HG03442 (cell line): ENCODE results near the gene TIMELESS.
"Not testable (repeated sequence)": the region's sequence is repeated elsewhere in the genome, so short reads cannot be mapped to it uniquely, and the experiment has no call there.

Experiments used
- ATAC-seq: cut with Tn5 transposase; IDR thresholded peaks from one replicate; pipeline ENCODE4 v1.9.1; 2021; ENCODE audit warnings: mild to moderate bottlenecking, moderate library complexity; ENCODE audit not compliant: unreplicated experiment

TIMELESS gene, protein sequence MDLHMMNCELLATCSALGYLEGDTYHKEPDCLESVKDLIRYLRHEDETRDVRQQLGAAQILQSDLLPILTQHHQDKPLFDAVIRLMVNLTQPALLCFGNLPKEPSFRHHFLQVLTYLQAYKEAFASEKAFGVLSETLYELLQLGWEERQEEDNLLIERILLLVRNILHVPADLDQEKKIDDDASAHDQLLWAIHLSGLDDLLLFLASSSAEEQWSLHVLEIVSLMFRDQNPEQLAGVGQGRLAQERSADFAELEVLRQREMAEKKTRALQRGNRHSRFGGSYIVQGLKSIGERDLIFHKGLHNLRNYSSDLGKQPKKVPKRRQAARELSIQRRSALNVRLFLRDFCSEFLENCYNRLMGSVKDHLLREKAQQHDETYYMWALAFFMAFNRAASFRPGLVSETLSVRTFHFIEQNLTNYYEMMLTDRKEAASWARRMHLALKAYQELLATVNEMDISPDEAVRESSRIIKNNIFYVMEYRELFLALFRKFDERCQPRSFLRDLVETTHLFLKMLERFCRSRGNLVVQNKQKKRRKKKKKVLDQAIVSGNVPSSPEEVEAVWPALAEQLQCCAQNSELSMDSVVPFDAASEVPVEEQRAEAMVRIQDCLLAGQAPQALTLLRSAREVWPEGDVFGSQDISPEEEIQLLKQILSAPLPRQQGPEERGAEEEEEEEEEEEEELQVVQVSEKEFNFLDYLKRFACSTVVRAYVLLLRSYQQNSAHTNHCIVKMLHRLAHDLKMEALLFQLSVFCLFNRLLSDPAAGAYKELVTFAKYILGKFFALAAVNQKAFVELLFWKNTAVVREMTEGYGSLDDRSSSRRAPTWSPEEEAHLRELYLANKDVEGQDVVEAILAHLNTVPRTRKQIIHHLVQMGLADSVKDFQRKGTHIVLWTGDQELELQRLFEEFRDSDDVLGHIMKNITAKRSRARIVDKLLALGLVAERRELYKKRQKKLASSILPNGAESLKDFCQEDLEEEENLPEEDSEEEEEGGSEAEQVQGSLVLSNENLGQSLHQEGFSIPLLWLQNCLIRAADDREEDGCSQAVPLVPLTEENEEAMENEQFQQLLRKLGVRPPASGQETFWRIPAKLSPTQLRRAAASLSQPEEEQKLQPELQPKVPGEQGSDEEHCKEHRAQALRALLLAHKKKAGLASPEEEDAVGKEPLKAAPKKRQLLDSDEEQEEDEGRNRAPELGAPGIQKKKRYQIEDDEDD

GRCh38 chr12:56448860-56449621 is at the start of gene TIMELESS:
TSS of gene TIMELESS (minus strand) at chr12:56449426. CDS start at chr12:56434170, 15,256 bp downstream.
- ATAC-seq, result peak; percentile 89

- ATAC-seq, result not testable (repeated sequence)
Observed at GRCh38 chr12:56498126-56498902, 49.1 kb upstream of the TIMELESS start.

DNA sequence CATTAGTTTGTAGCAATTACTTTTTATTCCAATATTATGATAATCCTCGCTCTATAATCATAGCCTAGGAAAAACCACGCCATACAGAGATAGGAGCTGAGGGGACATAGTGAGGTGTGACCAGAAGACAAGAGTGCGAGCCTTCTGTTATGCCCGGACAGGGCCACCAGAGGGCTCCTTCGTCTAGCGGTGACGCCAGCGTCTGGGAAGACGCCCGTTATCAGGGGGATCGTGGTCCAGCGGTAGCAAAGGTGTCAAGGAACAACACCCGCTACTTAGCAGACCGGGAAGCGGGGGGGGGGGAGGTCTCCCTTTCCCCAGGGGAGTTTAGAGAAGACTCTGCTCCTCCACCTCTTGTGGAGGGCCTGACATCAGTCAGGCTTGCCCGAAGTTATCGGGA is 47.5 kb upstream of the TIMELESS start:
- not testable (repeated sequence) for ATAC-seq

- ATAC-seq, result not testable (repeated sequence)
Observed at GRCh38 chr12:56494481-56494880, 45.3 kb upstream of the TIMELESS start.

DNA sequence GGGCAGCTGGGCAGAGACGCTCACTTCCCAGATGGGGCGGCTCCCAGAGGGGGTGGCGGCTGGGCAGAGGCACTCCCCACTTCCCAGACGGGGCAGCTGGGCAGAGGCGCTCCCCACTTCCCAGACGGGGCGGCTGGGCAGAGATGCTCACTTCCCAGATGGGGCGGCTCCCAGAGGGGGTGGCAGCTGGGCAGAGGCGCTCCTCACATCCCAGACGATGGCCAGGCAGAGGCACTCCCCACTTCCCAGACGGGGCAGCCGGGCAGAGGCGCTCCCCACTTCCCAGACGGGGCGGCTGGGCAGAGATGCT is 44.8 kb upstream of the TIMELESS start:
- ATAC-seq, result not testable (repeated sequence)

- not testable (repeated sequence) for ATAC-seq
Observed at GRCh38 chr12:56493409-56494105, 44.3 kb upstream of the TIMELESS start.

DNA sequence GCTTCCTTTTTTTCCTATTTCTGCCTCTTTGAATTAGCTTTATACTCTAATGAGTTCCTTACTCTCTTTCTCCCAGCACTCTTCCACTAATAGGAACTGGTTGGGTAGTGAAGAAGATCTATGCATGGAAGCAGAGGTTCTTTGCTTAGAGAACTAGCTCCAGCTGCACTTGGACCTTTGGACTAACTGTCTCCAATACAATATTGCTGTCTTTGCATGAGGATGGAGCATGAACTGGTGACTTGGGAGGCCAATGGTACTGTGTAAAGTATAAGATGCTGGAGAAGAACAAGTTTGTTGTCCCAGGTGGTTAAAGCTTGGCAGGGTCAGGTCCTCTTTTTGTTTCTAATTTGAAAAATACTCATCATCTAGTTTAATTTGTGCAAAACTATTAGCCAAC is 41.1 kb upstream of the TIMELESS start:
- ATAC-seq, result no peak

DNA sequence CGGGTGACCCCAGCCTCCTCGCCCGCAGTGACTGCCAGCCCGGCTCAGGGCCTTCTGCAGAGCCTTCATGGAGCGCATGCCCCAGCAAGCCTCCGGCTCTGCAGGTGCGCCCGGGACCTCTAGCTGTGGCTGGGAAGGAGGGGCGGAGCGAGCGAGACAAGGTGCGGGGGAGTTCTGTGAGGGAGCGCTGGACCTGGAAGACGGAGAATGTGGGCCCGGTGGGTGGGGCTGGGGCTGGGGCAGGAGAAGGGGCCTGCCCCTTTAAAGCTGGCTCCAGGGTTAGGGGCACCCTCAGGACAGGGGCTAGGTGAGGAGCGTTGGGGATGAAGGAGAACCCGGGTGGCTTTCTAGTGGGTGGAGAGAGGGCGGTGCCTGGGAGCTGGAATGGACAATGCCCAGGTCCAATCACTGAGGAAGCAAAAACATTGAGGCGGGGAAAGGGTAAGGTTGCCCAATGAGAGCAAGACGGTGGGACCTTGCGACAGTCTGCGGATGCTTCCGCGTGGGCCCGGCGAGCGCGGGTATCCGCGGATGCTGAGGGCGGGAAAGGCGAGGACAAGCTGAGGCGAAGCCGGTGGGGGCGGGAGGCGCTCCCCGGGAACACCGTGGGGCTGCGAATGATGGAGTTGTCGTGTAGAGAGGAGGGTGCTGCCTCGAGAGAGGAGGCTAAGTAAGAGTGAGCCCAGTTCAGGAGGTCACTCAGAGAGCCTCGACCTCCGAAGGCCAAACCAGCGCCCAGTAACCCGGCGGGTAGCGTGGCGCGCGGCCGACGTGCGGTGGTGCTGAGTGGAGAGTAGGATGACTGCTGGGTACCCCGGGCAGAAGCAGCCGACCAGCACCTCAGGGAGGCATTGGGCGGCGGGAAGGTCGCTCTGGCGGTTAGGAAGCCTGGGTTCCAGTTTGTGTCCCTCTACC is 39.1 kb upstream of the TIMELESS start, which contains the start of gene GLS2:
TSS of gene GLS2 (minus strand) at position 121 of the 915 bp plus-strand sequence. CDS start at position 78, 43 bp downstream.
- ATAC-seq, result peak; percentile 93

- ATAC-seq, result peak; percentile 39
Observed at GRCh38 chr12:56487448-56488040, 38.3 kb upstream of the TIMELESS start.

GRCh38 chr12:56486694-56487093 is 37.5 kb upstream of the TIMELESS start:
- no peak for ATAC-seq

DNA sequence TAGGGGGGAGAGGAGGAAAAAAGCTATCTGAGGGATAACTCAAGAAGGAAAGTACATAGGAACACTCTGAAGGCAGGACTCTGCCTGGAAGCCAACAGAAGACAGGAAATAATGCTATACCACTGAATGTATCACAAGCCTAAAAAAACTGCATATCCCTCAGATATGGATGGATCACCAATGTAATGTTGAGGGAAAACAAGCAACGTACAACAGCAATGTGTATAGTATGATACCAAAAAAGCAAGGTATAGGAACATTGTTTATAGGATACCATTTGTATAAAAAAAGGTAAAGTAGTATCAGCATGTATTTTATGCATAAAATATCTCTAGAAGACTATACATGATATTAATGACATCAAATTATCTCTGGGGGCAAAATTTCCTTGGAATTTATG is 35.3 kb upstream of the TIMELESS start:
- ATAC-seq, result no peak

- no peak for ATAC-seq
Observed at GRCh38 chr12:56479625-56480024, 30.4 kb upstream of the TIMELESS start.

DNA sequence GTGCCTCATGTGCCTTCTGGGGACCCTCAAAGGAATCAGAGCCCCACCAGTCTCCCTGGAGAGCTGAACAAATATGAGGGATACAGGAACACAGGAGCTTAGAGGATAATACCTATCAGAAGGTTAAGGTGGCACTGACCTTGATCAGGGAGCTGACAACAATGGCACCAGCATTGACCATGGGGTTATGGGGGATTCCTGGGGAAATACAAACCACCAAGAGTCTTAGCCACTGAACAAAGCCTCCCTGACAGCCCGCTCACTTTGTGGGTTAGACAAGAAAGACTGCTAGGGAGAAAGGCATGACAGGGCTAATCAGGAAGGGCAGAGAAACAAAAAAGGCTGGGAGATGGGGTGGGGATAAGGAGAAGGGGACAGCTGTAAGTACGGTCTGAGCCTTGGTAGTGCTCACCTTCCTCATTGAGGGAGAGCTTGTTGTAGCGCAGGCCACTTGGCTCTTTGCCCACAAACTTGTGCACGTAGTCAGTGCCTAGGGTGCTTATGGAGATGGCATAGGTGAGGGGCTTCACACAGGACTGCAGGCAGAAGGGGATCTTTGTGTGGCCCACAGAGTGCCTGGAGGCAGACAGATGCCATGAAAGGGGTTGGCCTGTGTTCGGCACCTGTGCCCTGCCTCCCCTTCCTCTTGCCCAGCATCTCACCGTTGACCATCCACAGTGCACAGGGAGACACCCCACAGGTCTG is 28.4 kb upstream of the TIMELESS start:
- ATAC-seq, result no peak

DNA sequence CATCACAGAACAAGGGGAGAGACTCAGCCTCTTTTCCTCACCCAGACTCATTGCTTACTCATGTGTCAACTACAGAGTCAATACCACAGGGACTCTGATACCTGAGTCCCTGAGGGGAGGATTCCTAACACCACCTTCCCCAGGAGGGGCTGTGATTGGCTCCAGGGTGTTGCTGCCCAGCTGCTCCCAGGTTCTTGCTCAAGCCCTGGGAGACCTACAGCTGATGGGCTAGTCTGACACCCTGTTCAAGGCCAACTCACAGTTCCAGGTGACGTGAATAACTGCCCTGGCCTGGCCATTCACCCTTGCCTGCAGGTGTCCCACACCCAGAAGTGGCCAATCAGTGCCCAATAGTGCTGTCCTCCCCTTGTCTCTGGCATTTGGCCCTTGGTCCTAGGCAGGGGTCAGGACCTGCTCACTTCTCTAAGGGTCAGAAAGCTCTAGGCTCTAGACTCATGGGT is 27.8 kb upstream of the TIMELESS start:
- no peak for ATAC-seq

DNA sequence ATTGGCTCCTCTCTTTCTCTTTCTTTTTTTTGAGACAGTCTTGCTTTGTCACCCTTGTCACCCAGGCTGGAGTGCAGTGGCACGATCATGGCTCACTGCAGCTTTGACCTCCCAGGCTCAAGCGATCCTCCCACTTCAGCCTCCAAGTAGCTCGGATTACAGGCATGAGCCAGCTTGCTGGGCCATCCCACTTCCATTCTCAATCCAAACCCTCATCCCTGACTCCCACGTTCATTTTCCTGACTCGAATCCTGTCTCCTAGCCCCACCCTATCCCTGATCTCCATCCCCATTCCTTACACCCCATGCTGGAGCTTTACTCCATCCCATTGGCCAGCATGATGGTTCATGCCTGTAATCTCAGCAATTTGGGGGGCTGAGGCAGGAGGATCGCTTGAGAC is 26.9 kb upstream of the TIMELESS start:
- ATAC-seq, result no peak

DNA sequence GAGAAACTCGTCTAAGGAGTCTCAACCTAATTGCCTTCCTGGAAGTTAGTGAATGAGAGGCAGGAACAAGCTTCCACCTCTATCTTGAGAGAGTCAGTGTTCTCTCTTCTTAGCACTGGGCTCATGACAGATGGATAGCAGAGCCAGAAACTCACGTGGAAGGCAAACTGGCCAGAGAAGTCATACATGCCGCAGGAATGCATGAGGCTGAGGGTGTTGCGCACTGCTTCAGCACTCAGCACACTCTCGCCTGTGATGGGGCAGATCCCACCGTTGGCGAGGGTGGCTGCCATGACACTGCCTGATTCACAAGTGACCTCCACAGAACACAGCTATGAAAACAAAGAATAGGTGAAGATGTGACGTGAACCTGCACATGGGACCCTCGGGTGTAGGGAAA is 25.2 kb upstream of the TIMELESS start:
- no peak for ATAC-seq
